HepG2 (cell line): ENCODE data around the gene FKTN. TPM values are rescaled to one million over a fixed set of nuclear protein-coding genes. Genes with fewer than 3 reads are reported as not detected.

Experiments
- ATAC-seq: fragments of 200-7000 bp; cut with Tn5 transposase; 3 replicates; pipeline ENCODE4 v1.9.1; 2020; ENCODE audit warnings: mild to moderate bottlenecking, moderate library complexity
- BruUV-seq: library from RNA; stranded (reverse); fragments of 400-500 nt; replicated peaks from 2 replicates; lab custom pipeline; 2021; lab: Mats Ljungman, UMichigan
- CTCF ChIA-PET: fragments of 300-600 bp; formaldehyde crosslinking; extraction: SDS; loops from one replicate; lab custom pipeline; 2021; ENCODE audit warnings: low total read pairs, inconsistent platforms, low intra/inter-chr PET ratio; lab: Yijun Ruan, JAX
- POLR2A ChIA-PET: fragments of 350-600 bp; sonication (Branson Sonifier 250); formaldehyde crosslinking; loops from one replicate; lab custom pipeline; 2020; ENCODE audit warnings: antibody characterized with exemption, inconsistent platforms; lab: Yijun Ruan, JAX
- DNase-seq: peaks from one replicate; pipeline ENCODE4 v3.0.0-alpha.2; 2015; ENCODE audit warnings: low spot score
- FAIRE-seq: peaks from 3 replicates; lab custom pipeline; 2011; peaks lifted over from hg19 to GRCh38; lab: Jason Lieb, UNC
- H2AFZ ChIP-seq: one replicate; pipeline ENCODE4 v1.6.1; 2011; ENCODE audit warnings: low read length, inconsistent platforms
- H3K27ac ChIP-seq: fragments of 300-600 bp; 3 replicates; pipeline ENCODE4 v1.8.0; 2011; ENCODE audit warnings: mixed run types, mild to moderate bottlenecking, mixed read lengths, low read length, inconsistent platforms; ENCODE audit not compliant: insufficient read depth; ENCODE audit errors: extremely low read length
- H3K27me3 ChIP-seq, 2 experiments: fragments of 200-600 bp in 1 of 2; 2 replicates in 1 of 2; 3 replicates in 1 of 2; pipeline versions ENCODE4 v1.6.0 to v1.8.0; 2011; ENCODE audit warnings: low read length in 2 of 2, mild to moderate bottlenecking in 2 of 2, moderate library complexity in 2 of 2, inconsistent platforms in 1 of 2; ENCODE audit not compliant: insufficient read depth in 2 of 2, control insufficient read depth in 1 of 2
- H3K36me3 ChIP-seq, 2 experiments: fragments of 200-600 bp in 1 of 2; replicated peaks in 1 of 2; 2 replicates in 1 of 2; 3 replicates in 1 of 2; pipeline versions ENCODE4 v1.5.1 to v1.8.0; 2011; ENCODE audit warnings: low read length in 2 of 2, inconsistent platforms in 1 of 2; ENCODE audit not compliant: insufficient read depth in 2 of 2, control insufficient read depth in 1 of 2
- H3K4me1 ChIP-seq: 2 replicates; pipeline ENCODE4 v1.5.1; 2012; ENCODE audit warnings: low read length, inconsistent platforms; ENCODE audit not compliant: insufficient read depth
- H3K4me2 ChIP-seq: 2 replicates; pipeline ENCODE4 v1.6.0; 2011; ENCODE audit warnings: low read depth, low read length, inconsistent platforms
- H3K4me3 ChIP-seq, 3 experiments: fragments of 200-600 bp in 1 of 3; sonication (generic), shearing (Covaris generic) in 1 of 3; replicated peaks in 1 of 3; 2 replicates each; pipeline ENCODE4 v1.5.1; 2011 to 2016; ENCODE audit warnings: low read length in 3 of 3, inconsistent platforms in 2 of 3, low read depth in 2 of 3, mild to moderate bottlenecking in 2 of 3, control low read depth in 1 of 3, mixed read lengths in 1 of 3; ENCODE audit not compliant: insufficient read depth in 1 of 3
- H3K79me2 ChIP-seq: one replicate; pipeline ENCODE4 v1.6.1; 2011; ENCODE audit warnings: low read length, inconsistent platforms; ENCODE audit not compliant: insufficient read depth
- H3K9ac ChIP-seq: 2 replicates; pipeline ENCODE4 v1.6.0; 2011; ENCODE audit warnings: mild to moderate bottlenecking, low read depth, low read length, inconsistent platforms; ENCODE audit not compliant: insufficient read depth
- H3K9me3 ChIP-seq: 2 replicates; pipeline ENCODE4 v1.5.1; 2012; ENCODE audit warnings: mild to moderate bottlenecking, low read length
- H4K20me1 ChIP-seq: 2 replicates; pipeline ENCODE4 v1.6.0; 2011; ENCODE audit warnings: inconsistent platforms, mild to moderate bottlenecking, low read length, moderate library complexity; ENCODE audit not compliant: insufficient read depth
- FOXA1 ChIP-seq, 2 experiments: fragments of 450-650 bp in 1 of 2; sonication (generic) in 1 of 2; formaldehyde crosslinking in 1 of 2; IDR thresholded peaks; 2 replicates each; pipeline versions ENCODE4 v1.4.0 to v1.6.1; 2016 to 2020; ENCODE audit warnings: missing genetic modification reagents in 1 of 2
- HDAC1 ChIP-seq: sonication (generic); formaldehyde crosslinking; IDR thresholded peaks from 2 replicates; pipeline ENCODE4 v1.5.1; 2020; ENCODE audit warnings: mild to moderate bottlenecking, missing genetic modification reagents
- KAT7 ChIP-seq: IDR thresholded peaks from 2 replicates; pipeline ENCODE4 v1.6.1; 2018; ENCODE audit warnings: borderline replicate concordance, missing compliant biosample characterization
- KLF6 ChIP-seq: IDR thresholded peaks from 2 replicates; pipeline ENCODE4 v1.8.0; 2016; ENCODE audit warnings: missing biosample characterization, missing genetic modification reagents
- MIER3 ChIP-seq: IDR thresholded peaks from 2 replicates; pipeline ENCODE4 v1.6.1; 2016; ENCODE audit warnings: missing compliant biosample characterization, borderline replicate concordance
- PLRG1 ChIP-seq: fragments of 450-650 bp; conservative IDR thresholded peaks from 2 replicates; pipeline ENCODE4 v1.6.1; 2016
- ZNF234 ChIP-seq: sonication (generic); formaldehyde crosslinking; conservative IDR thresholded peaks from 2 replicates; pipeline ENCODE4 v1.5.1; 2020; ENCODE audit warnings: mild to moderate bottlenecking, missing genetic modification reagents
- ZNF260 ChIP-seq: sonication (generic); formaldehyde crosslinking; IDR thresholded peaks from 2 replicates; pipeline ENCODE4 v1.4.0; 2020; ENCODE audit warnings: missing genetic modification reagents, low read depth, mild to moderate bottlenecking, borderline replicate concordance
- WGBS: methylation state at CpG from one replicate; pipeline ENCODE4 v1.1.6; 2017; ENCODE audit warnings: low lambda C conversion rate; 5-methylcytosine and 5-hydroxymethylcytosine counted together
- in situ Hi-C: cut with HindIII; loops from 2 replicates; pipeline ENCODE4 v1.10.0; 2017; ENCODE audit warnings: low pct_unique_long_range_greater_than_20kb; ENCODE audit not compliant: extremely low pct_ligation_motif_present
- intact Hi-C: fragments of 100-400 bp; cut with micrococcal nuclease; formaldehyde crosslinking; loops from one replicate; pipeline ENCODE4 v1.10.0; 2022; ENCODE audit not compliant: unreplicated experiment
- polyA plus RNA-seq, 8 experiments: library from polyadenylated mRNA; depleted of rRNA in 3 of 8; stranded (reverse) in 7 of 8; unstranded in 1 of 8; fragments of >200 nt; fragmentation: Illumina TruSeq in 4 of 8; extraction: Trizol in 4 of 8; gene quantifications; 2 replicates each; pipeline versions ENCODE4 v1.2.1 to v1.2.3, GENCODE V29; 2011 to 2016; ENCODE audit warnings: low read depth in 4 of 8, missing spikeins in 1 of 8, mixed read lengths in 1 of 8; ENCODE audit not compliant: insufficient read depth in 1 of 8
- total RNA-seq, 5 experiments: library from RNA; depleted of rRNA; stranded (reverse); fragments of >200 nt; fragmentation: Illumina TruSeq; extraction: Trizol; gene quantifications; 2 replicates each; pipeline ENCODE4 v1.2.3, GENCODE V29; 2016; ENCODE audit warnings: low read depth in 1 of 5
- TF ChIP-seq, protein P1 (sequence below): IDR thresholded peaks from 2 replicates; pipeline ENCODE4 v1.6.1; 2016; ENCODE audit warnings: mild to moderate bottlenecking
- TF ChIP-seq, protein P2 (sequence below): sonication (generic); formaldehyde crosslinking; IDR thresholded peaks from 2 replicates; pipeline ENCODE4 v1.4.0; 2020; ENCODE audit warnings: missing genetic modification reagents, borderline replicate concordance
- TF ChIP-seq, protein P3 (sequence below): sonication (generic); formaldehyde crosslinking; IDR thresholded peaks from 2 replicates; pipeline ENCODE4 v1.4.0; 2020; ENCODE audit warnings: missing genetic modification reagents
- TF ChIP-seq, protein P4 (sequence below): sonication (generic); formaldehyde crosslinking; conservative IDR thresholded peaks from 2 replicates; pipeline ENCODE4 v1.8.0; 2022; ENCODE audit warnings: low read depth, missing genetic modification reagents

The FKTN gene
- total and polyA plus RNA-seq, 2 of the 13 experiments (the other 11 are each of a cell fraction or from before 2014, with no cell fraction given) = 7.9 to 13.5 TPM

DNA sequence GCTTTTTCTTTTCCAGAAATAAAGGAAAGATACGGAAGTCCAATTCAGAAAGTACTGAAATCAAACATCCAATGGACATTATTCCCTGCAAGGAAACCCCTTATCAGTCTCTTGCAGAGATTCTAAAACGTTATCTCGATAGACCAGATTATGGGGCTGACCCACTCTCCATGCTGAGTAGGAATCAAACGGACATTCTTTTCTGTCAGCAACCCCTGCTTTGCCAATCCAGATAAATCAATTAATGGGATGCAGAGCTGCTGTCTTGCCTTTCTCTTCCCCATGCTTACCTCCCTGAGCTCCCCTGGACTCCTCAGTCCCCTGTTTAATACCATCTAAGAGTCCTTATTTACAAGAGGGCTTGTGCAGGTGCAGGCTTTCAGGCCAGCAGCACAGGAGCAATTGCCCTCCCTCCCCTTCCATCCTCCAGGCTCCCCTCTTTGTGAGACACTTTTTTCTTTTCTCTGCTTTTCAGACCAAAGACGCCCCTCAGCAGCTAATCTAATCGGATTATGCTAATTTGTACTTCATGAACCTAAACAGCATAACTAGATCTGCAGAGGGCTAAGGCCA lies 118.5 kb downstream of the FKTN start:
- ATAC-seq (no peak), DNase-seq (no peak), FAIRE-seq (no peak)
- Histone ChIP-seq H3K9ac (no peak overlapping the region), H3K36me3 (no peaks in the 10 kb centered on the region), H4K20me1 (no peaks in the 10 kb centered on the region), H3K79me2 (no peaks in the 10 kb centered on the region), H3K4me2 (no peak overlapping the region), H3K9me3 (no peaks in the 10 kb centered on the region), H3K4me1 (peaks cover 47% of the 10 kb centered on the region), H3K4me3 (no peak overlapping the region), H3K27ac (no peak overlapping the region), H2AFZ (no peak overlapping the region), H3K27me3 (no peaks in the 10 kb centered on the region; a peak in 1 of 5 replicates)
- in situ Hi-C loops (no loop called here), intact Hi-C loops (loop anchor here (5.0 kb wide), 1 partner anchor 44 kb away; no protein-coding TSS in a partner anchor)
- no TSS peak for BruUV-seq
- CTCF ChIA-PET = no interaction called here
- WGBS = 41% methylated on average over 6 of the region's 6 CpGs
- TF ChIP-seq KLF6 (no peak), ZNF260 (no peak), FOXA1 (IDR thresholded peaks at IDR 0.05) (no peak), FOXA1 (CRISPR knock-in tag; IDR thresholded peaks at IDR 0.05) (no peak)
- TF ChIP-seq, protein P1, sequence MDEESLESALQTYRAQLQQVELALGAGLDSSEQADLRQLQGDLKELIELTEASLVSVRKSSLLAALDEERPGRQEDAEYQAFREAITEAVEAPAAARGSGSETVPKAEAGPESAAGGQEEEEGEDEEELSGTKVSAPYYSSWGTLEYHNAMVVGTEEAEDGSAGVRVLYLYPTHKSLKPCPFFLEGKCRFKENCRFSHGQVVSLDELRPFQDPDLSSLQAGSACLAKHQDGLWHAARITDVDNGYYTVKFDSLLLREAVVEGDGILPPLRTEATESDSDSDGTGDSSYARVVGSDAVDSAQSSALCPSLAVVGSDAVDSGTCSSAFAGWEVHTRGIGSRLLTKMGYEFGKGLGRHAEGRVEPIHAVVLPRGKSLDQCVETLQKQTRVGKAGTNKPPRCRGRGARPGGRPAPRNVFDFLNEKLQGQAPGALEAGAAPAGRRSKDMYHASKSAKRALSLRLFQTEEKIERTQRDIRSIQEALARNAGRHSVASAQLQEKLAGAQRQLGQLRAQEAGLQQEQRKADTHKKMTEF (CRISPR knock-in tag) = no peak
- POLR2A ChIA-PET = no interaction called here

DNA sequence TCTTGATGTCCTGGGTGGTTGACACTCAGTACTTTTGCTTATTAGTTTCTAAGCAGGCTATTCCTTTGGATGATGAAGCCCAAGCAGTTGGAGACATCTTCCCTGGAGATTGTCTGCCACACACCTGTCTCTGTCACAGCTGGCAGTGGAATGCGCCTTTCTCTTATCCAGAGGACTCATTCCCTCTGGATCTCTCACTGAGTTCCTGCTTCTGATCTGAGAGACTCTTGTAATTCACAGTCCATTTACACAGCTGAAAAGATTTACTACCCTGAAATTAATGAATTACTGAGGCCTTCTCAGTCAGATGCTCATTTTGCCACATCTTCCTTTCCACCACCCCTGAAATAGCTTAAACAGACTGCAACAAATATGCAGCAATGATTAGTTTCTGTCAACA lies 120.2 kb downstream of the FKTN start:
- intact Hi-C loops = loop anchor here (5.0 kb wide), 1 partner anchor 46 kb away; no protein-coding TSS in a partner anchor
- no peaks in the 10 kb centered on the region for H3K79me2 ChIP-seq
- no peak overlapping the region for H3K4me3 ChIP-seq
- DNase-seq = no peak
- no peak overlapping the region for H3K4me2 ChIP-seq
- no peaks in the 10 kb centered on the region for H3K9me3 ChIP-seq
- no peak overlapping the region for H3K9ac ChIP-seq
- peaks cover 39% of the 10 kb centered on the region for H3K4me1 ChIP-seq
- POLR2A ChIA-PET = interaction anchor here (1.4 kb wide), 1 partner anchor 16 kb away, joined by 6 read pairs; the partner anchor contains the start of gene TMEM38B
- H3K36me3 ChIP-seq = no peaks in the 10 kb centered on the region
- no peak for ATAC-seq
- CTCF ChIA-PET = no interaction called here
- H4K20me1 ChIP-seq = no peaks in the 10 kb centered on the region
- H3K27ac ChIP-seq = no peak overlapping the region
- FAIRE-seq = no peak
- H3K27me3 ChIP-seq = no peaks in the 10 kb centered on the region; a peak in 1 of 5 replicates
- 30% methylated on average over 1 of the region's 1 CpG for WGBS
- no TSS peak for BruUV-seq
- no peak overlapping the region for H2AFZ ChIP-seq
- in situ Hi-C loops = no loop called here
- TF ChIP-seq HDAC1 (CRISPR knock-in tag) = no peak
- TF ChIP-seq, protein P2, sequence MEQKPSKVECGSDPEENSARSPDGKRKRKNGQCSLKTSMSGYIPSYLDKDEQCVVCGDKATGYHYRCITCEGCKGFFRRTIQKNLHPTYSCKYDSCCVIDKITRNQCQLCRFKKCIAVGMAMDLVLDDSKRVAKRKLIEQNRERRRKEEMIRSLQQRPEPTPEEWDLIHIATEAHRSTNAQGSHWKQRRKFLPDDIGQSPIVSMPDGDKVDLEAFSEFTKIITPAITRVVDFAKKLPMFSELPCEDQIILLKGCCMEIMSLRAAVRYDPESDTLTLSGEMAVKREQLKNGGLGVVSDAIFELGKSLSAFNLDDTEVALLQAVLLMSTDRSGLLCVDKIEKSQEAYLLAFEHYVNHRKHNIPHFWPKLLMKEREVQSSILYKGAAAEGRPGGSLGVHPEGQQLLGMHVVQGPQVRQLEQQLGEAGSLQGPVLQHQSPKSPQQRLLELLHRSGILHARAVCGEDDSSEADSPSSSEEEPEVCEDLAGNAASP (CRISPR knock-in tag) = no peak
- TF ChIP-seq, protein P3, sequence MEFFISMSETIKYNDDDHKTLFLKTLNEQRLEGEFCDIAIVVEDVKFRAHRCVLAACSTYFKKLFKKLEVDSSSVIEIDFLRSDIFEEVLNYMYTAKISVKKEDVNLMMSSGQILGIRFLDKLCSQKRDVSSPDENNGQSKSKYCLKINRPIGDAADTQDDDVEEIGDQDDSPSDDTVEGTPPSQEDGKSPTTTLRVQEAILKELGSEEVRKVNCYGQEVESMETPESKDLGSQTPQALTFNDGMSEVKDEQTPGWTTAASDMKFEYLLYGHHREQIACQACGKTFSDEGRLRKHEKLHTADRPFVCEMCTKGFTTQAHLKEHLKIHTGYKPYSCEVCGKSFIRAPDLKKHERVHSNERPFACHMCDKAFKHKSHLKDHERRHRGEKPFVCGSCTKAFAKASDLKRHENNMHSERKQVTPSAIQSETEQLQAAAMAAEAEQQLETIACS (CRISPR knock-in tag) = no peak
- TF ChIP-seq, protein P4, sequence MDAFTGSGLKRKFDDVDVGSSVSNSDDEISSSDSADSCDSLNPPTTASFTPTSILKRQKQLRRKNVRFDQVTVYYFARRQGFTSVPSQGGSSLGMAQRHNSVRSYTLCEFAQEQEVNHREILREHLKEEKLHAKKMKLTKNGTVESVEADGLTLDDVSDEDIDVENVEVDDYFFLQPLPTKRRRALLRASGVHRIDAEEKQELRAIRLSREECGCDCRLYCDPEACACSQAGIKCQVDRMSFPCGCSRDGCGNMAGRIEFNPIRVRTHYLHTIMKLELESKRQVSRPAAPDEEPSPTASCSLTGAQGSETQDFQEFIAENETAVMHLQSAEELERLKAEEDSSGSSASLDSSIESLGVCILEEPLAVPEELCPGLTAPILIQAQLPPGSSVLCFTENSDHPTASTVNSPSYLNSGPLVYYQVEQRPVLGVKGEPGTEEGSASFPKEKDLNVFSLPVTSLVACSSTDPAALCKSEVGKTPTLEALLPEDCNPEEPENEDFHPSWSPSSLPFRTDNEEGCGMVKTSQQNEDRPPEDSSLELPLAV = no peak
- no peak for TF ChIP-seq PLRG1
- no peak for TF ChIP-seq ZNF234
- TF ChIP-seq KAT7 (CRISPR knock-in tag) = no peak
- TF ChIP-seq MIER3 (CRISPR knock-in tag) = no peak
